Parathyroid adenoma (tissue), 2 donors: ENCODE data around the gene LCN10.

ENCODE experiments used
- H2AFZ ChIP-seq: fragments of 300-600 bp; sonication (generic); one replicate; pipeline ENCODE4 v1.7.0; 2017; ENCODE audit warnings: antibody characterized with exemption, mild to moderate bottlenecking
- H3K27ac ChIP-seq: fragments of 300-600 bp; sonication (generic); one replicate; pipeline ENCODE4 v1.7.0; 2017
- H3K27me3 ChIP-seq: fragments of 300-600 bp; sonication (generic); one replicate; pipeline ENCODE4 v1.7.0; 2017; ENCODE audit warnings: low read length; ENCODE audit not compliant: control insufficient read depth, insufficient read depth
- H3K36me3 ChIP-seq: fragments of 300-600 bp; sonication (generic); one replicate; pipeline ENCODE4 v1.7.0; 2017; ENCODE audit warnings: low read length; ENCODE audit not compliant: control insufficient read depth, insufficient read depth
- H3K4me1 ChIP-seq: fragments of 300-600 bp; sonication (generic); one replicate; pipeline ENCODE4 v1.7.0; 2017; ENCODE audit warnings: control low read depth
- H3K4me2 ChIP-seq: fragments of 300-600 bp; sonication (generic); one replicate; pipeline ENCODE4 v1.7.0; 2017; ENCODE audit warnings: low read length
- H3K4me3 ChIP-seq: fragments of 300-600 bp; sonication (generic); one replicate; pipeline ENCODE4 v1.7.0; 2017; ENCODE audit warnings: low read depth, low read length
- H3K79me2 ChIP-seq: fragments of 300-600 bp; sonication (generic); one replicate; pipeline ENCODE4 v1.7.0; 2017; ENCODE audit warnings: control low read depth
- H3K9ac ChIP-seq: fragments of 300-600 bp; sonication (generic); one replicate; pipeline ENCODE4 v1.7.0; 2017; ENCODE audit warnings: mild to moderate bottlenecking
- H3K9me3 ChIP-seq: fragments of 300-600 bp; sonication (generic); one replicate; pipeline ENCODE4 v1.7.0; 2017; ENCODE audit warnings: low read length; ENCODE audit not compliant: control insufficient read depth
- CTCF ChIP-seq: fragments of 300-600 bp; sonication (generic); IDR thresholded peaks from one replicate; pipeline ENCODE4 v1.7.0; 2017; ENCODE audit warnings: antibody characterized with exemption, mild to moderate bottlenecking
- donor health status: primary hyperparathyroidism.

LCN10 gene

DNA sequence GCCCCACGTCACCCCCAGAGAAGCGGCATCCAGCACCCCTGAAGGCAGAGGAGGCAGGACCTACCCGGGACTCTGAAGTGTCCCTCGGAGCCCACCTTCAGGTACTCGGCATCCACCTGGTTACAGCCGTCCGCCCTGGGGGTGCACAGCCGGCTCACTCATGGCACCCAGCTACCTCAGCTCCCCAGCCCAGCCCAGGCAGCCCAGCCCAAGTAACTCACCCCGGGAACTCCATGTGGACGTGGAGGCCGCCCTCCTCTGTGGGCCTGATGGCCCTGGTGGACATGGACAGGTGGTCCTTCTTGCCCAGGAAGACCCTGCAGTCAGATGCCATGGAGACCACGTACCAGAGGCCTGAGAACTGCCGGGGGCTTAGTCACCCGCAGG, 20.9 kb upstream of the LCN10 start:
- no peak for TF ChIP-seq CTCF

GRCh38 chr9:136762915-136763648, 20.3 kb upstream of the LCN10 start:
- H3K79me2 ChIP-seq, result no peaks in the 10 kb centered on the region
- no peaks in the 10 kb centered on the region for H3K27me3 ChIP-seq
- H3K4me1 ChIP-seq, result no peaks in the 10 kb centered on the region
- no peak for TF ChIP-seq CTCF
- no peak overlapping the region for H3K4me2 ChIP-seq
- no peak overlapping the region for H3K9ac ChIP-seq
- H3K36me3 ChIP-seq, result no peaks in the 10 kb centered on the region
- H3K4me3 ChIP-seq, result no peak overlapping the region
- no peak overlapping the region for H2AFZ ChIP-seq
- no peaks in the 10 kb centered on the region for H3K9me3 ChIP-seq
- H3K27ac ChIP-seq, result no peak overlapping the region

More for the DNA sequence above, 20.9 kb upstream of the LCN10 start:
- H3K4me2 ChIP-seq, result no peak overlapping the region
- H3K36me3 ChIP-seq, result no peaks in the 10 kb centered on the region
- H3K27ac ChIP-seq, result no peak overlapping the region
- H3K4me1 ChIP-seq, result no peaks in the 10 kb centered on the region
- no peaks in the 10 kb centered on the region for H3K27me3 ChIP-seq
- H3K9me3 ChIP-seq, result no peaks in the 10 kb centered on the region
- H3K79me2 ChIP-seq, result no peaks in the 10 kb centered on the region
- H2AFZ ChIP-seq, result no peak overlapping the region
- no peak overlapping the region for H3K4me3 ChIP-seq
- H3K9ac ChIP-seq, result no peak overlapping the region

- no peak overlapping the region for H3K27ac ChIP-seq
- no peak overlapping the region for H2AFZ ChIP-seq
- no peak for TF ChIP-seq CTCF
- H3K4me1 ChIP-seq, result no peaks in the 10 kb centered on the region
- H3K27me3 ChIP-seq, result no peaks in the 10 kb centered on the region
- H3K36me3 ChIP-seq, result no peaks in the 10 kb centered on the region
- no peak overlapping the region for H3K9ac ChIP-seq
- no peak overlapping the region for H3K4me2 ChIP-seq
- no peaks in the 10 kb centered on the region for H3K9me3 ChIP-seq
- no peaks in the 10 kb centered on the region for H3K79me2 ChIP-seq
- H3K4me3 ChIP-seq, result no peak overlapping the region
These were observed 19.5 kb upstream of the LCN10 start for GRCh38 chr9:136762221-136762691.

GRCh38 chr9:136761545-136761981, 18.8 kb upstream of the LCN10 start:
- Histone ChIP-seq H2AFZ (no peak overlapping the region), H3K79me2 (no peaks in the 10 kb centered on the region), H3K27me3 (no peaks in the 10 kb centered on the region), H3K27ac (no peak overlapping the region), H3K4me2 (no peak overlapping the region), H3K9me3 (no peaks in the 10 kb centered on the region), H3K9ac (no peak overlapping the region), H3K36me3 (no peaks in the 10 kb centered on the region), H3K4me3 (no peak overlapping the region), H3K4me1 (no peaks in the 10 kb centered on the region)
- TF ChIP-seq CTCF, result no peak
